Stimulated activated effector memory CD8-positive, alpha-beta T cell treated with anti-CD3 and anti-CD28 coated beads, Interleukin-12 subunit alpha, Interleukin-12 subunit beta, amount 100 ng/mL, for 72 hours (primary cell): ENCODE data around the gene RBM27.
"Not testable (repeated sequence)": the region's sequence is repeated elsewhere in the genome, so short reads cannot be mapped to it uniquely, and the experiment has no call there.

Experiments
- ATAC-seq: fragments of 150-1000 bp; cut with Tn5 transposase; 2 replicates; pipeline ENCODE4 v1.10.0; 2021
- DNase-seq, 2 donors: peaks; one replicate each; pipeline ENCODE4 v3.0.0; 2021 to 2022; ENCODE audit warnings: low spot score in 2 of 2
- H3K27ac Mint-ChIP-seq: one replicate; pipeline ENCODE4 v1.8.0; 2022; ENCODE audit warnings: mild to moderate bottlenecking, mixed read lengths
- H3K36me3 Mint-ChIP-seq: one replicate; pipeline ENCODE4 v1.8.0; 2022; ENCODE audit warnings: mild to moderate bottlenecking, mixed read lengths
- H3K4me1 Mint-ChIP-seq: one replicate; pipeline ENCODE4 v1.8.0; 2022; ENCODE audit warnings: mixed read lengths
- H3K4me3 Mint-ChIP-seq: one replicate; pipeline ENCODE4 v1.8.0; 2022; ENCODE audit warnings: mild to moderate bottlenecking, mixed read lengths
- H3K9me3 Mint-ChIP-seq: one replicate; pipeline ENCODE4 v1.8.0; 2022; ENCODE audit warnings: mixed read lengths

Gene RBM27, protein sequence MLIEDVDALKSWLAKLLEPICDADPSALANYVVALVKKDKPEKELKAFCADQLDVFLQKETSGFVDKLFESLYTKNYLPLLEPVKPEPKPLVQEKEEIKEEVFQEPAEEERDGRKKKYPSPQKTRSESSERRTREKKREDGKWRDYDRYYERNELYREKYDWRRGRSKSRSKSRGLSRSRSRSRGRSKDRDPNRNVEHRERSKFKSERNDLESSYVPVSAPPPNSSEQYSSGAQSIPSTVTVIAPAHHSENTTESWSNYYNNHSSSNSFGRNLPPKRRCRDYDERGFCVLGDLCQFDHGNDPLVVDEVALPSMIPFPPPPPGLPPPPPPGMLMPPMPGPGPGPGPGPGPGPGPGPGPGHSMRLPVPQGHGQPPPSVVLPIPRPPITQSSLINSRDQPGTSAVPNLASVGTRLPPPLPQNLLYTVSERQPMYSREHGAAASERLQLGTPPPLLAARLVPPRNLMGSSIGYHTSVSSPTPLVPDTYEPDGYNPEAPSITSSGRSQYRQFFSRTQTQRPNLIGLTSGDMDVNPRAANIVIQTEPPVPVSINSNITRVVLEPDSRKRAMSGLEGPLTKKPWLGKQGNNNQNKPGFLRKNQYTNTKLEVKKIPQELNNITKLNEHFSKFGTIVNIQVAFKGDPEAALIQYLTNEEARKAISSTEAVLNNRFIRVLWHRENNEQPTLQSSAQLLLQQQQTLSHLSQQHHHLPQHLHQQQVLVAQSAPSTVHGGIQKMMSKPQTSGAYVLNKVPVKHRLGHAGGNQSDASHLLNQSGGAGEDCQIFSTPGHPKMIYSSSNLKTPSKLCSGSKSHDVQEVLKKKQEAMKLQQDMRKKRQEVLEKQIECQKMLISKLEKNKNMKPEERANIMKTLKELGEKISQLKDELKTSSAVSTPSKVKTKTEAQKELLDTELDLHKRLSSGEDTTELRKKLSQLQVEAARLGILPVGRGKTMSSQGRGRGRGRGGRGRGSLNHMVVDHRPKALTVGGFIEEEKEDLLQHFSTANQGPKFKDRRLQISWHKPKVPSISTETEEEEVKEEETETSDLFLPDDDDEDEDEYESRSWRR

DNA sequence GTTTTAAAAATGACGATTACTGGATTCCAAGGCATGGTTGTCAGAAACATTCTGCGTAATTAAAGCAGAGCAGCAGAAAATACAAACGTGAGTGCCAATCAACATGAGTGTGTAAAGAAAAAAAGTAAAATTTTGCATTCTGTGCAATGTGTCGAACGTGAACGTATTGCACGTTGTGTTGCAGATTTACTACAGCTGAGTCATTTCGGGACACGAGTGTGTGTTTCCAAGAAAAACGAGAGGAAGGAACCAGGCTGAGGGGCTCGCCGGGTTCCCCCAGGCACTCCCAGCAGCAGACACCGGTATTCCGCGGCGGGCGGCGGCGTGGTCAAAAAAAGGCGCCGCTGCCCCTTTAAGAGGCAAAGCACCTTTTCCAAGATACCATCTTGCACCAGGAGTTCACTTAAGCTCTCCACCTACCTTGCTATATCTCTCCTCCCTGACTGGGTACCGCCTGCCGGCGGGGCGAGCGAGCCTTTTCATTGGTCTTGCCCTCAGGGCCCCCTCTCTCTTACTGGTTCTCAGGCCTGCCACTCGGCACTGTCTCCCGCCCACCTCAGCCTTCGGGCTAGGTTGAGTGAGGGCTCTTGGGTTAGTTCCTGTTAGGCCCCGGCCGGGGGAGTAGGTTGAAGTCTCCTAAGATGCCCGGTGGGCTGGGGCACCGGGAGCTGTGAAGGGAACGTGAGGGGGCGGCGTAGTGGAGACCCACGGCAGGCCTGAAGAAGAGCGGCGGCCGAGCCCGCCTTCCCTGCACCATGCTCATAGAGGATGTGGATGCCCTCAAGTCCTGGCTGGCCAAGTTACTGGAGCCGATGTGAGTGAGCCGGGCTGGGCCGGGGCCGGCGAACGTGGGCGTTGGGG lies at the start of gene RBM27:
Gene RBM27 (plus strand): TSS at position 595 of the 861 bp plus-strand sequence. CDS start 161 bp downstream, at position 756.
- Mint-ChIP-seq H3K4me3 (no peak within 1 kb of the TSS), H3K27ac (no peak within 1 kb of the TSS), H3K4me1 (no peaks in the 10 kb centered on the region), H3K36me3 (peaks cover 15% of the 10 kb centered on the region), H3K9me3 (no peaks in the 10 kb centered on the region)
- peak; percentile 99 for ATAC-seq
- DNase-seq, result peak; percentile 99 to 100

DNA sequence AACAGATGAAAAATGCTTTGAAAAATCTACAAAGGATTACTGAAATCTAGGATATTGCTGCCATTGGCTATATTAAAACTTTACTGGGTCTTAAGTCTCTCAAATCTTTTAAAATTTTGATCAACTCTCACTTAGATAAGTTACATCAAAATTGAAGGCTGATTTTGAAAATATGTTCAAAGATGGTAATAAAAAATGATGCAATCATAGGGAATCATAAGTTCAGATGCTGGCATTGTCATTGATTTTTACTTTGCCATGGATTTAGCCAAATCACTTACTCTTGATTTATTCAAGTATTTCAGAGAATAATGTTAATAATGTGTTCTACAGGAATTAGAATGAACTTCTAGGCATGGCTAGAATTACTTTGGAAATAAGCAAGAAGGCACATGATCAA lies 45.1 kb upstream of the RBM27 start:
- Mint-ChIP-seq H3K36me3 (peaks cover 100% of the 10 kb centered on the region), H3K9me3 (no peaks in the 10 kb centered on the region), H3K4me1 (peaks cover 6% of the 10 kb centered on the region), H3K27ac (no peak overlapping the region), H3K4me3 (no peak overlapping the region)
- ATAC-seq, result no peak
- no peak for DNase-seq

DNA sequence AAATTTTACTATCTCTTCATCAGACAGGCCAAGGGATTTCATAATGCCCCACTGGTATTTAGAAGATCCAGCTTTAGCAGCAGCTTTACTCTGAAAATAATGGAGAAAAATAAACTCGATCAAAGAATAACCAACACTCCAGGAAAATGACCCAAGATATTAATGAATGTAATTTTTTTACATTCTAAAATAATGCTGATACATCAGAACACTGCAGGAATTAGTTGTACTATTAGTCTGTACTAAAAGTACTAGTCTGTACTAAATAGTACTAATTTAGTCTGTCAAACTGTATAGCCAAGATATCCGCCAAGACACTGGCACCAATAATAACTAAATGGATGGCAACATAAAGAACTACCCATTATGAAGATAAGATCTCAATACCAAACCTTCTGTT lies 39.0 kb upstream of the RBM27 start:
- DNase-seq, result no peak
- no peak overlapping the region for H3K4me3 Mint-ChIP-seq
- no peak for ATAC-seq
- peaks cover 100% of the 10 kb centered on the region for H3K36me3 Mint-ChIP-seq
- H3K4me1 Mint-ChIP-seq, result peaks cover 6% of the 10 kb centered on the region
- H3K9me3 Mint-ChIP-seq, result no peaks in the 10 kb centered on the region
- H3K27ac Mint-ChIP-seq, result no peak overlapping the region

DNA sequence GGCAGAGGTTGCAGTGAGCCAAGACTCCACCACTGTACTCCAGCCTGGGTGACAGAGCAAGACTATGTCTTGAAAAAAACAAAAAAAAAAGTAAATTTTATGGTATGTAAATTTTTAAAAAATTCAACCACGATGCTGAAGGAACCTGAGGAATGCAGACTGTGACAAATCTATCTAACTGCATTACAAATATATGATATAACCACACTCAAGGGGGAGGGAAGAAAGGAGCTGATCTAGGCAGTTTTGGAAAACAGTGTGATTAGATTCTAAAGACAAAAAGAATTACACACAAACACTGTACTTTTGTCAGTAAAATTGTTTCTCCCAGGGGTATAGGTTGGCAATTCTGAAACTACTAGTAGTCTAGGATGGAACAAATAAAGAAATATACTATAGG lies 37.9 kb upstream of the RBM27 start:
- peaks cover 6% of the 10 kb centered on the region for H3K4me1 Mint-ChIP-seq
- no peak overlapping the region for H3K4me3 Mint-ChIP-seq
- DNase-seq (no peak), ATAC-seq (no peak)
- H3K36me3 Mint-ChIP-seq, result peaks cover 100% of the 10 kb centered on the region
- no peaks in the 10 kb centered on the region for H3K9me3 Mint-ChIP-seq
- no peak overlapping the region for H3K27ac Mint-ChIP-seq

DNA sequence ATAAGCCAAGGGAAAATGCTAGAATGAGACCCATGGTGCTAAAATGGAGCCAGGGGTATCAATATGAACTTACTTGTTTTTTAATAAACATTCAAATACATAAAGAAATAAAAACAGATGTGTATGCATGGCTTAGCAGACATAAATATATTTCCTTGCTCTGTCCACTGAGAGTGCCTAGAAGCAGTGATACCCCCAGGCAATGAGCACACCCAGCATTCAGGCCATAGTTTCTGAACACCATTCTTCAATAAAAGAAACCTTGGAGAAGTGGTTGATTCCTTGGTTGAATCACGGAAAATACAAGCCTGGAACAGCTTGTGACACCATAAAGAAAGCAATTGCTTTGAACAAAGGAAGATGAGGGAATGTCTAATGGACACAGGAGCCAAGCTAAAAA lies 37.5 kb upstream of the RBM27 start:
- H3K4me3 Mint-ChIP-seq, result no peak overlapping the region
- DNase-seq (no peak), ATAC-seq (no peak)
- no peaks in the 10 kb centered on the region for H3K9me3 Mint-ChIP-seq
- H3K27ac Mint-ChIP-seq, result no peak overlapping the region
- peaks cover 6% of the 10 kb centered on the region for H3K4me1 Mint-ChIP-seq
- H3K36me3 Mint-ChIP-seq, result peaks cover 100% of the 10 kb centered on the region

DNA sequence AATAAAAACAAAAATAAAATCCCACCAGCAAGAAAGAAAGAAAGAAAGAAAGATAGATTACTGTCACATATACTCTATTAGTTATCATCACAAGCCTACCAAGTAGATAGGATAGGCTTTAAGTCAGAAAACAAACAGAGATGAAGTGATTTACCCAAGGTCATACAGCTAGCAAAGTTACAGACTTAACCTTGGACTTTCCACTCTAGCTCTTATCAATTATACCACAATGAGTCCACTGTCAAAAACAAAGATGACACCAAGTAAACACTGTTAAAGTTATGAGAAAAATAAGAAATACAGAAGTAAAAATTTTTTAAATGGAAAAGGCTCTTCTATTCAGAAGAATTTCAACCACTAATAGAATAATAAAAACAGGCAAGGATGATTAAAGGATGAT lies 34.3 kb upstream of the RBM27 start:
- Mint-ChIP-seq H3K4me3 (no peak overlapping the region), H3K9me3 (no peaks in the 10 kb centered on the region), H3K4me1 (peaks cover 6% of the 10 kb centered on the region), H3K27ac (no peak overlapping the region), H3K36me3 (peaks cover 100% of the 10 kb centered on the region)
- DNase-seq (no peak), ATAC-seq (no peak)

DNA sequence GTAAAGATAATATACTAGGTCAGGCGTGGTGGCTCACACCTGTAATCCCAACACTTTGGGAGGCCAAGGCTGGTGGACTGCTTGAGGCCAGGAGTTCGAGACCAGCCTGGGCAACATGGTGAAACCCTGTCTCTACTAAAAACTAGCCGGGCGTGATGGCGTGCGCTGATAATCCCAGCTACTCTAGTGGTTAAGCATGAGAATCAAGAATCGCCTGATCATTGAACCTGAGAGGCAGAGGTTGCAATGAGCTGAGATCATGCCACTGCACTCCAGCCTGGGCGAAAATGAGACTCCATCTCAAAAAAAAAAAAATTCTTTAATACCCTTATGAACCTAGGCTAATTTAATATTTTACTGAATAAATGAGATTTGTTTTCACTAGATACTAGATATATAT lies 30.4 kb upstream of the RBM27 start:
- not testable (repeated sequence) for H3K4me1 Mint-ChIP-seq, H3K9me3 Mint-ChIP-seq, H3K27ac Mint-ChIP-seq, DNase-seq, H3K4me3 Mint-ChIP-seq, ATAC-seq
- H3K36me3 Mint-ChIP-seq, result peaks cover 99% of the 10 kb centered on the region

DNA sequence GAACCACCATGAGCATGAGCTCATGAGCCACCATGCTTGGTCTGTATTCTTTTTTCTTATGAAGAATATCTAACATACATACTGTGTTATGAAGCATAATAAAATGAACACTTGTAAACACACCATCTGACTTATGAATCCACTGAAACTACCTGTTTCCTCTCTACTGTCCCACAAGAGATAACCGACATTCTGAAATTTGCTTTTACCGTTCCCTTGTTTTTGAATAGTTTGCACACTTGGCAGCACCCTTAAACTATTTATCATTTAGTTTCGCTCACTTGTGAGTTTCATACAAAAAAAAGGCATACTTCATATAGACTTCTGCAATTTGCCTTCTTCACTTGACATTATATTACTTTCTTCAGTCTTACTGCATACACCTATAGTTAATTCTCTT lies 29.8 kb upstream of the RBM27 start:
- H3K4me3 Mint-ChIP-seq, result no peak overlapping the region
- peaks cover 99% of the 10 kb centered on the region for H3K36me3 Mint-ChIP-seq
- H3K9me3 Mint-ChIP-seq, result no peaks in the 10 kb centered on the region
- H3K27ac Mint-ChIP-seq, result no peak overlapping the region
- DNase-seq, result no peak
- peak; percentile 67 for ATAC-seq
- peaks cover 10% of the 10 kb centered on the region for H3K4me1 Mint-ChIP-seq

DNA sequence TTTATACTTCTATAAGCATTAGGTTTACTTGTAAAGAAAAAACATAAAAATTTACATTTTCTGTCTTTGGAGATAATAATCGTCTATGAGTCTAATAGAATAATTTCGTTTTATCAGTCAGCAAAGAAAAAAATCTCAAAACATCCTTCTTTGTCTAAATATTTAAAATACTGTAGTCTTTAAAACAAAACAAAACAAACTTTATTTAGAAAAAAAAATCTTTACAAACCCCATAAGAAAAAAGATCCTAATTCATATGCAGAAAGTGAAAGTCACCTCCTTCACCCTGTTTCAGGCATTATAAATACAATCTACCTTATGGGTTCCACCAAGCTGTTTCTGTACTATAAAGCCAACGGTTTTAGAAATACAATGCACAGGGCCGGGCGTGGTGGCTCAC lies 26.6 kb upstream of the RBM27 start:
- Mint-ChIP-seq H3K4me3 (no peak overlapping the region), H3K9me3 (no peaks in the 10 kb centered on the region), H3K36me3 (peaks cover 82% of the 10 kb centered on the region), H3K27ac (no peak overlapping the region), H3K4me1 (peaks cover 25% of the 10 kb centered on the region)
- DNase-seq, result no peak
- ATAC-seq, result no peak

DNA sequence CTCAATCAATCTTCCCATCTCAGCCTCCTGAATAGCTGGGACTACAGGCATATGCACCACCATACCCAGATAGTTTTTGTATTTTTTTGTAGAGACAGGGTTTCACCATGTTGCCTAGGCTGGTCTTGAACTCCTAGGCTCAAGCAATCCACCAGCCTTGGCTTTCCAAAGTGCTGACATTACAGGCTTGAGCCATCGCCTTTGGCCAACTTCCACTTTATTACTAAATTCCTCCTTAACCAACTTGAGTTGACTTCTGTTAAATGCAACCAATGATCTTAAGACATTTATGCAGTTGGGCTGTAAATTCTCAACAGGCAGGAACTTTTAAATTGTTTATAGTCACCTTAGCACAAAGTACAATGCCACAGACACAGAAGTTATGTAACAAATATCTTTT lies 23.7 kb upstream of the RBM27 start:
- Mint-ChIP-seq H3K4me1 (peaks cover 27% of the 10 kb centered on the region), H3K27ac (no peak overlapping the region), H3K36me3 (peaks cover 65% of the 10 kb centered on the region), H3K4me3 (no peak overlapping the region), H3K9me3 (no peaks in the 10 kb centered on the region)
- no peak for DNase-seq
- ATAC-seq, result no peak

DNA sequence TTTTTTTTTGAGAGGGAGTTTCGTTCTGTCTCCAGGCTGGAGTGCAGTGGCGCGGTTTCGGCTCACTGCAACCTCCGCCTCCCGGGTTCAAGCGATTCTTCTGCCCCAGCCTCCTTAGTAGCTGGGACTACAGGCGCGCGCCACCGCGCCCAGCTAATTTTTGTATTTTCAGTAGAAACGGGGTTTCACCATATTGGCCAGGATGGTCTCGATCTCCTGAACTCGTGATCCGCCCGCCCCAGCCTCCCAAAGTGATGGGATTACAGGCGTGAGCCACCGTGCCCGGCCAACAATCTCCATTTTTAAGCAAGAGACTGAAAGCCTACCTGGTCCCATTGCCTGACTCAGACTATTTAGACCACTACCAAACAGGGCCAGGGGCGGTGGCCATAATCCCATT lies 20.0 kb upstream of the RBM27 start:
- Mint-ChIP-seq H3K4me3 (peak overlapping the region; percentile 94), H3K4me1 (peaks cover 32% of the 10 kb centered on the region), H3K27ac (peak overlapping the region; percentile 96), H3K36me3 (peaks cover 28% of the 10 kb centered on the region)
- not testable (repeated sequence) for H3K9me3 Mint-ChIP-seq, ATAC-seq, DNase-seq

DNA sequence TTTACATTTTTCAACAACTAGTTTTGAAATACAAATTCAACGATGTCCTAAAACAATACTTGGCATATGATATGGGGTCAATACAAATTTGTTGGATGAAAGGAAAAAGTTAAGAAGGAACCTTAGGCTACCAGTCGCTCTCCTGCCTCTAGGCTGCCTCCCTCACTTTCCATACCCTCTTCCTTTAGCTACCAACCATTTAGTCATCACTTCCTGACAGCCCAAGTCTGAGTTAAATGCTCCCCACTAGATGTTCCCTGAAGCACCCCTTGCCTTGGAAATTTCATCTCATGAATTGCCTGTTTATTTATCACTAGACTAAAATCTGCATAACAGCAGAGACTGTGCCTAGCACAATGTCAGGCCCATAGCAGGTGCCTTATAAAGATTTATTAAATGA lies 18.2 kb upstream of the RBM27 start:
- H3K4me3 Mint-ChIP-seq, result no peak overlapping the region
- peaks cover 27% of the 10 kb centered on the region for H3K4me1 Mint-ChIP-seq
- peaks cover 19% of the 10 kb centered on the region for H3K36me3 Mint-ChIP-seq
- no peak overlapping the region for H3K27ac Mint-ChIP-seq
- ATAC-seq (no peak), DNase-seq (no peak)
- no peaks in the 10 kb centered on the region for H3K9me3 Mint-ChIP-seq

DNA sequence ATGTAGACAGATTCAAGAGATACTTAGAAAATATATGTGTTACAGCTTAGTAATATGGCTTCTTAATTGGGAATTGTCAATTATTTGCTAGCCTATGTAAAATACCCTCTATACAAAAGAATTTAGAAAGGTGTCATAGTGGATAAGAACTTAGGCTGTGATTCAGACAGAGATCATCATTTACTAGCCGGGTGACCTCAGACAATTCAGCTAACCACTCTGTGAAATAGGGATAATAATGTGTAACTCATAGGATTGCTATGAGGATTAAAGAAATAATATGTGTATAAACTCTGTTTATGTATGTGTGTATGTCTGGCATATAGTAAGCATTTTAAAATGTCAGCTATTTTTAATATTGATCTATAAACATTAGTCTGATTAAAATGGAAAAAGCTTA lies 15.0 kb upstream of the RBM27 start:
- no peaks in the 10 kb centered on the region for H3K36me3 Mint-ChIP-seq
- H3K27ac Mint-ChIP-seq, result no peak overlapping the region
- ATAC-seq, result no peak
- no peak for DNase-seq
- no peak overlapping the region for H3K4me3 Mint-ChIP-seq
- H3K9me3 Mint-ChIP-seq, result no peaks in the 10 kb centered on the region
- peaks cover 6% of the 10 kb centered on the region for H3K4me1 Mint-ChIP-seq

DNA sequence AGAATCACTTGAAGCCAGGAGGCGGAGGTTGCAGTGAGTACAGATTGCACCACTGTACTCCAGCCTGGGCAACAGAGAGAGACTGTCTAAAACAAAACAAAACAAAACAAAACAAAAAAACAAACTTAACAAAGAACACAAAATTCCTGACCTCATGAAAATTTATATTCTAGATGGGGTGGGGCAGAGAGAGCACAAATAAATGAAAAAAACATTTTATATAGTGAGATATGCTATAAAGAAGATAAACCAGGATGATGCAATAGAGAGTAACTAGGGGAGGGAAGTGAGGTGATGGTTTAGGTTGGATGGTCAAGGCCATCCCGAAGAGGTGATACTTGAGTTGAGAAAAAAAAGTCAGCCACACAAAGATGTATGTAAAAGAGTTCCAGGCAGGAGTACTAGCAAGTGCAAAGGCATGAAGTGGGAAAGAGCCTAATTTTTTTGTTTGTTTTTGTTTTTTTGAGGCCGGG lies 10.8 kb upstream of the RBM27 start:
- H3K4me1 Mint-ChIP-seq, result no peaks in the 10 kb centered on the region
- no peak for DNase-seq
- H3K36me3 Mint-ChIP-seq, result no peaks in the 10 kb centered on the region
- ATAC-seq, result no peak
- no peaks in the 10 kb centered on the region for H3K9me3 Mint-ChIP-seq
- H3K27ac Mint-ChIP-seq, result no peak overlapping the region
- no peak overlapping the region for H3K4me3 Mint-ChIP-seq

DNA sequence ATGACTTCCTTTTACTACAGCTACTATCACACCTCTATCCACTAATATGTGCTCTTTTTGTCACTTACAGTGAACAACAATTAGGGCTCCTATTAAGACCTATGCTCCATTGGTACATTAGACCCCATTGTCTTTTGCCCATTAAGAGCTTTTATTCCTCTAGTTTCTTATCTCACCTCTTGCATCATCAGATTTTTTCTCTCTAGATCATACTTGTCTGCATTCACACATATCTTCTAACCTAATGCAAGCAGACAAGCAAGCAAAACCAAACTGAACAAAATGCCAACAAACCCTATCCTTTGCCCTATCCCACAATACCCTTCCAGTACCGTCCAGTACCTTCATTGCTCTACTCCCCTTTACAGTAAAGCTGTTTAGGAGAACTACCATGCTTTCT lies 10.1 kb upstream of the RBM27 start:
- no peaks in the 10 kb centered on the region for H3K36me3 Mint-ChIP-seq
- no peaks in the 10 kb centered on the region for H3K9me3 Mint-ChIP-seq
- H3K27ac Mint-ChIP-seq, result no peak overlapping the region
- no peaks in the 10 kb centered on the region for H3K4me1 Mint-ChIP-seq
- DNase-seq (no peak), ATAC-seq (no peak)
- no peak overlapping the region for H3K4me3 Mint-ChIP-seq
